GM12873 (cell line): ENCODE results near the gene AKR1E2.

Experiments
- CTCF ChIP-seq: IDR thresholded peaks from 2 replicates; pipeline ENCODE4 v1.5.1; 2012; ENCODE audit warnings: low read depth, mild to moderate bottlenecking, moderate library complexity, low read length, control low read depth; ENCODE audit not compliant: insufficient read depth; ENCODE audit errors: missing control alignments

AKR1E2 gene

GRCh38 chr10:4816966-4817365, 9.0 kb upstream of the AKR1E2 start:
- TF ChIP-seq CTCF: no peak

- no peak for TF ChIP-seq CTCF
Measured at GRCh38 chr10:4819067-4819466, 6.9 kb upstream of the AKR1E2 start.

DNA sequence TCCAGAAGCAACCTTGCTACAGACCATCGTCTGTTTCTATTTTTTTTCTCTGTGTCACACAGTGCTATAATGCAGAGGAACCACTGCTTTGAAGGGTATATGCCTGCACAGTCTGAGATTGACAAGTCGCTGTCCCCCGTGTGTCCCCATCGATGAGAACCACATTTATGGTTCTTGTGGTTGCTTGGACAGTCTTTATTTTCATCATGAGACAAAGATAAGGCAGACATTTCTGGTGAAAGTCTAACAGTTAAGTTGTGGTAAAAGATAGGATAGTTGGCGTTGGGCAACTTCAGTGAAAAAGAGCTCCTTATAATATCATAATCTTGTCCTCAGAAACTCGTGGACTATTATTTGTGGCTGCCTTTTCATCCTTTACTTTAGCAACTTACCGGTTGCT, 6.3 kb upstream of the AKR1E2 start:
- no peak for TF ChIP-seq CTCF

GRCh38 chr10:4820804-4821401, 5.1 kb upstream of the AKR1E2 start:
- TF ChIP-seq CTCF: no peak

DNA sequence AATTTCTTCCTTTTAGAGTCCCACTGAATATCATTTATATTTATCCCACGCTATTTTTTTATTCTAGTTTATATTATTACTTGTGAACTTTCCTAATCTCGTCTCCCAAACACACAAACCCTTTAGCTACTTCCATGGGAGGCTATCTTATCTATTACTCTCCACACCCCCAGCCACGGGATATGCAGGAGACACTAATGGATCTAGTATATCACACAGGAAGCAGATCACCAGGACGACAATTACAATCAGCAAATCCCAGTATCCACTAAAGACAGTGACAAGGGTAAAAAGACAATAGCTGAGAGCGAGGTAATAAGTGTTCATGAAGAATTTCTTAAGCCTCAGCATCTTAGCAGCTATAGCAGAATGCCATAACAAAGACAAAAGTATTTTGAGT, 3.8 kb upstream of the AKR1E2 start:
- no peak for TF ChIP-seq CTCF

GRCh38 chr10:4824791-4825310, 1.2 kb upstream of the AKR1E2 start:
- no peak for TF ChIP-seq CTCF

DNA sequence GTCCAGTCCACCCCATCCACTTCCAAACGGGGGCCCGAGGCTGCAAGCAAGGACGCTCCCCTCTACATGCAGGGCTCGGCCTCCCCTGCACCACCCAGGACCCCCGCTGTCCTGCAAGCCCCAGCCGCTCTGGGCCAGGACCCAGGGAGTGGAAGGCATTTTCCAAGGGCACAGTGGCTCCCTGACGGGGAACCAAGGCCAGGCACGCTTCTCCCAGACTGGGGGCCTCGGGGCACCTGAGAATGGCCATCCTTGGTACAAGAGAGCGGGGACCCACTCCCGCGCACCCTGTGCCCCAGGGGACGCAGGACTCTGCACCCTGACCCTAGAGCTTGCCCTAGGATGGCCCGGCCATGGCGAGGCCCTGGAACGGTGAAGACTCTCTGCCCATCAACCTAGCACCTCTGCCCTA, 545 bp upstream of the AKR1E2 start:
- no peak for TF ChIP-seq CTCF
